ENCODE measurements around the gene C2CD4C. TPM values are rescaled to one million over a fixed set of nuclear protein-coding genes. Genes with fewer than 3 reads are reported as not detected.
A peak's percentile ranks its signal among the peaks of the same experiment; 100 is the strongest.

C2CD4C gene
- total RNA-seq, 1 experiment from 2014 or later, result 14.6 TPM

- Histone ChIP-seq H2AFZ (ENCODE audit: low read length) (no peak overlapping the region), H3K79me2 (ENCODE audit: insufficient read depth, low read length) (no peaks in the 10 kb centered on the region)
- peak overlapping the region in 1 of 3 experiments; percentile 80; a peak in 1 of 7 replicates for H3K27ac Mint-ChIP-seq
These were observed 37.3 kb downstream of the C2CD4C start for GRCh38 chr19:371501-372168.

More at GRCh38 chr19:371501-372168, 37.3 kb downstream of the C2CD4C start:
- H3K9ac ChIP-seq (ENCODE audit: extremely low read depth, insufficient read length, low read length), result no peak overlapping the region
- no peak overlapping the region for H3K23ac ChIP-seq (ENCODE audit: insufficient read length, low read depth, low read length)
- no peaks in the 10 kb centered on the region for H4K20me1 ChIP-seq (ENCODE audit: control insufficient read depth, insufficient read depth, insufficient read length)
- H3K18ac ChIP-seq (ENCODE audit: insufficient read length, low read depth, low read length), result no peak overlapping the region
- no CpG with 5 or more reads among the region's 17 CpGs for WGBS (ENCODE audit: extremely low coverage, insufficient read length, low lambda C conversion rate)
- H2BK20ac ChIP-seq (ENCODE audit: low read depth, low read length, poor library complexity, severe bottlenecking), result no peak overlapping the region
- no peak overlapping the region for H2BK120ac ChIP-seq (ENCODE audit: low read depth, low read length, poor library complexity, severe bottlenecking)
- H3T11ph ChIP-seq (ENCODE audit: low read length), result no peak overlapping the region
- no peaks in the 10 kb centered on the region for H3K27me3 ChIP-seq (ENCODE audit: insufficient read depth, low read length)
- no peak overlapping the region for H3K4ac ChIP-seq (ENCODE audit: low read depth, low read length)
- H2BK12ac ChIP-seq (ENCODE audit: insufficient read length, low read depth, low read length), result no peak overlapping the region
- H3K79me1 ChIP-seq (ENCODE audit: insufficient read depth, low read depth, low read length, poor library complexity, severe bottlenecking), result no peaks in the 10 kb centered on the region
- TF ChIP-seq CTCF (conservative IDR thresholded peaks at IDR 0.05), result no peak
- H4K8ac ChIP-seq (replicated peaks; ENCODE audit: insufficient read length, low read depth, low read length), result no peak overlapping the region
- H3K4me3 Mint-ChIP-seq, result no peak overlapping the region
- no peak overlapping the region for H4K5ac ChIP-seq (ENCODE audit: insufficient read length, low read depth, low read length)
- H2BK5ac ChIP-seq (ENCODE audit: insufficient read length, low read length), result no peak overlapping the region
- H3K9me3 Mint-ChIP-seq, result peaks cover 3 to 4% of the 10 kb centered on the region in 2 experiments; a peak in 3 of 5 replicates
- H3K23me2 ChIP-seq (ENCODE audit: insufficient read length, low read depth, low read length, poor library complexity, severe bottlenecking), result no peaks in the 10 kb centered on the region
- H3K4me2 ChIP-seq (ENCODE audit: insufficient read depth, insufficient read length, low read length), result no peak overlapping the region
- H3K4me1 ChIP-seq (ENCODE audit: insufficient read depth, low read length), result no peaks in the 10 kb centered on the region
- H2AK5ac ChIP-seq (ENCODE audit: insufficient read length, low read length), result no peak overlapping the region
- H3K27ac ChIP-seq (ENCODE audit: insufficient read length, low read depth, low read length), result no peak overlapping the region
- no peak for DNase-seq
- no peak overlapping the region for H4K91ac ChIP-seq (ENCODE audit: insufficient read length, low read depth, low read length)
- H3K14ac ChIP-seq (ENCODE audit: insufficient read depth, low read length), result no peak overlapping the region
- H3K36me3 Mint-ChIP-seq (ENCODE audit: insufficient read depth in 1 of 3, low read depth in 3 of 3), result peaks cover 0 to 4% (median 3%) of the 10 kb centered on the region in 3 experiments; a peak in 4 of 7 replicates
- no peaks in the 10 kb centered on the region for H3K9me3 ChIP-seq (ENCODE audit: control insufficient read depth, low read depth, low read length)
- H2BK15ac ChIP-seq (ENCODE audit: low read depth, low read length), result no peak overlapping the region
- H3K4me1 Mint-ChIP-seq, result peaks cover 0 to 9% of the 10 kb centered on the region in 2 experiments; a peak in 1 of 4 replicates
- H3K27me3 Mint-ChIP-seq (ENCODE audit: low read depth), result peaks cover 32% of the 10 kb centered on the region
- H3K56ac ChIP-seq (ENCODE audit: insufficient read length, low read depth, low read length), result no peak overlapping the region
